ENCODE results near the gene PLEKHN1.
"Not testable (repeated sequence)": the region's sequence is repeated elsewhere in the genome, so short reads cannot be mapped to it uniquely, and the experiment has no call there.

PLEKHN1 gene

GRCh38 chr1:995665-996633, 29.7 kb downstream of the PLEKHN1 start:
- no peak for DNase-seq

GRCh38 chr1:996851-997712, 30.8 kb downstream of the PLEKHN1 start:
- DNase-seq = no peak

- no peak for DNase-seq
These were observed 31.4 kb downstream of the PLEKHN1 start for GRCh38 chr1:997713-997992.

- DNase-seq = no peak
These were observed 31.9 kb downstream of the PLEKHN1 start for GRCh38 chr1:997993-998744.

- no peak for DNase-seq
These were observed 32.4 kb downstream of the PLEKHN1 start for GRCh38 chr1:998745-998994.

- no peak for DNase-seq
These were observed 32.9 kb downstream of the PLEKHN1 start for GRCh38 chr1:998995-999724.

- DNase-seq = peak; percentile 95
These were observed 33.6 kb downstream of the PLEKHN1 start, which contains the start of gene HES4 for GRCh38 chr1:999725-1000356. TSS of gene HES4 (minus strand) at chr1:1000097. CDS start at chr1:999973, 124 bp downstream.

GRCh38 chr1:1000357-1001056, 34.2 kb downstream of the PLEKHN1 start:
- peak; percentile 83 for DNase-seq

- DNase-seq = no peak
These were observed 34.9 kb downstream of the PLEKHN1 start for GRCh38 chr1:1001057-1001783.

GRCh38 chr1:1003618-1004419, 37.5 kb downstream of the PLEKHN1 start:
- no peak for DNase-seq

GRCh38 chr1:1004420-1004779, 38.1 kb downstream of the PLEKHN1 start:
- DNase-seq = no peak

- no peak for DNase-seq
These were observed 38.8 kb downstream of the PLEKHN1 start for GRCh38 chr1:1004780-1005697.

- DNase-seq = no peak
These were observed 39.6 kb downstream of the PLEKHN1 start for GRCh38 chr1:1005774-1006304.

- no peak for DNase-seq
These were observed 40.2 kb downstream of the PLEKHN1 start for GRCh38 chr1:1006305-1007159.

- not testable (repeated sequence) for DNase-seq
These were observed 43.8 kb downstream of the PLEKHN1 start for GRCh38 chr1:1010131-1010530.

- no peak for DNase-seq
These were observed 45.2 kb downstream of the PLEKHN1 start for GRCh38 chr1:1011396-1011949.

- DNase-seq = not testable (repeated sequence)
These were observed 46.4 kb downstream of the PLEKHN1 start for GRCh38 chr1:1012736-1013104.

All from inflammatory macrophage treated with lipopolysaccharide for 4 hours (primary cell).